NCI-H1417 treated with DMSO at 0.1 percent for 48 hours (cell line): ENCODE results near the gene ABLIM2.

Experiments
- DNase-seq: peaks from one replicate; lab custom pipeline; 2025; lab: John Stamatoyannopoulos, UW

The ABLIM2 gene

DNA sequence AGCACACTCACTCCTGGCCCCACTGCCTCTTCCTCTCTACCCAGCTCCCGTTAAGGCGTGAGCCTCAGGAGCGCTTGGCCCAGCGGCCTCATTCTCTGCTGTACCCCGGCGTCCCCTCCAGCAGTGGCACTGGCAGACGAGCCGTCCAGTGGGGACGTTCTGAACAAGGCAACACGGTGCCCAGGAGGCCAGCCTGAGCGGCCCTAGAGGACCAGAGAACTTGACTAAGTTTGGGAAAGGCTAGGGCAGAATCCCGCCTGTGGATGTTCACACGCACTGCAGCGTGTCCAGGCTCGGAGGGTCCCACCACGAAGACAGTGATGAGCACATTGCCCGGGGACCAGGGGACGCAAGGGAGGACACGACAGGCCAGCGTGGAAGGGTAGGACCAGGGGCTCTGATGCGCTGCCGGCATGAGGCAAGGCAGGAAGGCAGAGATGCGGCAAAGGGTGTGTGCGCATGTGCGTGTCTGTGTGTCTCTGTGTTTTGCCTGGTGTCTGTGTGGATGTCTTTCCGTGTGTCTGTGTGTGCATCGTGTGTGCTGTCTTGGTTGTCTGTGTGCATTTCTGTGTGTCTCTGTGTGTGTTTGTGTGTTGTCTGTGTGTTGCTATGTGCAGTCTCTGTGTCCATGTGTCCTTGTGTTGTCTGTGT is 89.4 kb downstream of the ABLIM2 start:
- no peak for DNase-seq

DNA sequence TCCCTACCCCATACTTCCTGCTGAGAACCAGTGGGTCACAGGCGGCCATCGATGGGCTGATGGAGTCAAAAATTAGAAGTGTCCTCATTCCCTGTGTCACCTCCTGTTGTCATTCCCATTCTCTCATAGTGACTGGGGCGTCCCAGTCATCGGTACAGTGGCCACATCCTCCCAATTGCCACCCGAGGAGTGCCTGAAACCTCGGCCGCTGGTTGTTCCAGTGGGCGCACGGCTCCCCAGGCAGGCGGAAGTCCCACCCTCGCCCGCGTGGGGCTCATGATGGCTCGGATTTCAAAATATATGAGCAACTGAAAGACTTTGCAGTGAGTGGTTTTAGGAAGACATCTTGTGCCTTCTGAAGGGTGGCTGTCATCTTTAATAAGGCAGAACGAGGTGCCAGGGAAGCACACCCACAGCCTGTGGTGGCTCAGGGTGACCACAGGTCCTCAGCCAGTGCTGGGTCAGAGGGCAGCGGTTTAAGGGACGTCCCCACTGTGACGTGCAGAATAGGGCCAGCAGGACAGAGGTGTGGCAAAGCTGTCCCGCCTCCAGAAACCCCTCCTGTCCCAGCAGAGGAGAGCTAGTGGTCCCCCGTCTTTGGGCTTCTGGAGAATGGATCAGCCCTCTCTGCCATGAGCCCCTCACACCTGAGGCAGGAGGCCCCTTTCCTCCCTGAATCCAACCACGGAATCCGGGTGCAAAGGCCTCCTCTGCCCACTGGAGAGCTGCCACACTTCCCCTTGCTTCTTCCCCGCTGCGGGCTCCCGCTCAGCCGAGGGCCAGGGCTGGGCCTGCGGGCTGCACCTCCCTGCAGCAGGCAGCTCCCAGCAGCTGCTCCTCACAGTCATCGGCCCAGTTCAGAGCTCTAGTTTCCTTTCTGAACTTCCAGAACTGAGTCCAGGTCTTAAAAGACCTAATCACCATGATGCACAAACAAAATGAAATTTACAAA is 90.4 kb downstream of the ABLIM2 start:
- DNase-seq: no peak

DNA sequence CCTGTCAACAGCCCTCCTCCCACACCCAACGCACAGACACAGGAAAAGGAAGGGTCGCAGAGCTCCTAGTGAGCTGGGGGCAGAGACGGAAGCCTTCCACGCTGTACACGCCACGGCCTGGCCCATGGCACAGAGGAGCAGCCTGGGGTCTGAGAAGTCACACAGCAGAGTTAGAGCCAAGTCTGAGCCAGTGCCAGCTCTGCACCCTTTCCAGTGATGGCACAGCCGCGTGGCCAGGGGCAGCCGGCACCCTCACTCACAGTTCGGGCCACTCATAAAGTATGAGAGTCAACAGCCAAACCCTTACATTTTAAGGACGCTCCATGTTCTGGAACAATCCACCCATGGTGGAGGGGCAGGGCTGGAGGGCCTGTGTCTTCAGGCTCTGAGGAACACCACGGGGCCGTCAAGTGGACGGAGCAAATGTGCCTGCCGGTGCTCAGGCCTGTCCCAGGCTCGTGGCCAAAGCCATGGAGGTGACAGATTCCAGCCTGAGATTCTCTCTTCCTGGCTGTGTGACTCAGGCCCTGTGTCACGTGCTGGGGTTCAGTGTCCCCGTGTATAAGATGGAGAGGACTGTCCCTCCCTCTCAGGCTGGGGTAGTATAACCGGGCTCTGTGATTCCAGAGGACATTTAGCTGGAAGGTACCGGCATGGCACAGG is 91.2 kb downstream of the ABLIM2 start:
- no peak for DNase-seq

GRCh38 chr4:8066336-8066931 is 92.2 kb downstream of the ABLIM2 start:
- no peak for DNase-seq

GRCh38 chr4:8063974-8064563 is 94.5 kb downstream of the ABLIM2 start:
- no peak for DNase-seq

DNA sequence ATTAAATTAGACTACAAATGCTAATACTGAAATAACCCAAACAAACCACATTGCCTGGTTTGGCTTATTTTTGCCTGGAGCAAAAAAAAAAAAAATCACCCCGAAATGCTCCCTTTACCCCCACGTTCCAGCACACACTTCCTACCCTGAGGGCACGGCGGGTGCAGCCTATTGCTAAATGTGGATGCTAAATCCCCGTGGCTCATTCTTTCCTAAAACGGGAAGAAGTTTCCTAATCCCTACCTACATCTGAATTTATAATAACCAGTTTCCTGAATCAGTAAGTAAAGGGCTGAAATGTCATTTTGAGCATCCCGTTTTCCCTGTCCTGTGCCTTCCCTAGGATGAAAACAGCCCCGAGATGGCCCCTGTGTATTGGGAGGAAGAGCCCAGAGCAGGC is 97.0 kb downstream of the ABLIM2 start:
- no peak for DNase-seq

DNA sequence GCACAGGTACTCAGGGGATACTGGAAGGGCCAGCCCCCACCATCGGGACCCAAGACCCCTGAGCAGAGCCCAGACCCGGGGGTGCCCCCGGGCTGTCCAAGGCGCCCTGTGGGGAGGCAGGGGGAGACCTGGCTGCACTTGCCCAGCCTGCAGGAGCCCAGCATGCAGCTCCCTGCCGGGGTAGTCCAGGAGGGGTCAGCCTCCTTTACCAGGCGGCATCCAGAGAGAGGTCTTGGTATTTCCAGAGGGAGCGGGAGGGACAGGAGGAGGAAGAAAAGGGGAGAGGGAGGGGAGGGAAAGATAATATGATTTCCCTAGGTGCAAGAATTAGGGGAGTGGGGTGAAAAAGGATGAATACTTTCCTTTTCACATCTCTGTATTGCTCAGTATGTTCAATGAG is 97.5 kb downstream of the ABLIM2 start:
- no peak for DNase-seq

- no peak for DNase-seq
Observed at GRCh38 chr4:8060632-8061031, 98.0 kb downstream of the ABLIM2 start.

- no peak for DNase-seq
Observed at GRCh38 chr4:8058031-8058479, 100.6 kb downstream of the ABLIM2 start.

- no peak for DNase-seq
Observed at GRCh38 chr4:8055206-8055605, 103.4 kb downstream of the ABLIM2 start.

DNA sequence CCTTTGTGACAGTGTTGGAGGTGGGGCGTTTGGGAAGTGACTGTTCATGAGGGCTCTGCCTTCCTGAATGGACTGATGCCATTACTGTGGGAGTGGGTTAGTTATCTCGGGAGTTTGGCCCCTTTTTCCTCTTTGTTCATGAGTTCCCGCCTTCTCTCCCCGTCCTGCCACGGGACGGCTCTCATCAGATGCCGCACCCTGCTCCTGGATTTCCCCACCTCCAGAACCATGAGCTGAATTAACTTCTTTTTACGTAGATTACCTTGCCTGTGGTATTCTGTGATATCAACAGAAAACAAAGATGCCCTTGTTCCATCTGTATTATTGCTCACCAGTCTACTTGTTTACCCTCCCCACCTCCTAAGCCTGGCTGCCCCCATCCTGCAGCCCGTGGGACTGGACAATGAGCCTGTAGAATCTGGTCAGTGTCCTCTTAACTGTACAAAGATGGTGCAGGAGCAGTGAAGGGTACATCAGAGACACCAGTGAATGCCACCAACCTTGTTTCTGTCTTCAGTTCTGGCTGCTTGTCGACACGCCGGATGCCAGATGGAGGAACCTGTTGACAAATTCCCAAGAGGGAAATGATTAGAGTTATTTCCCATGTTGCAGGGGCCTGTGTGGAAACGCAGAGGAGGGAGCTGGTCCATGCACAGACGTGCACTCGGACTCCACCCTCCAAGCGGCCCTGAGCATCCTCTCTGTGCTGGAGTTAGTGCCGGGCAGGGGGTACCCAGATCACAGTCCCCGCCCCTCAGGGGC is 104.7 kb downstream of the ABLIM2 start:
- no peak for DNase-seq

DNA sequence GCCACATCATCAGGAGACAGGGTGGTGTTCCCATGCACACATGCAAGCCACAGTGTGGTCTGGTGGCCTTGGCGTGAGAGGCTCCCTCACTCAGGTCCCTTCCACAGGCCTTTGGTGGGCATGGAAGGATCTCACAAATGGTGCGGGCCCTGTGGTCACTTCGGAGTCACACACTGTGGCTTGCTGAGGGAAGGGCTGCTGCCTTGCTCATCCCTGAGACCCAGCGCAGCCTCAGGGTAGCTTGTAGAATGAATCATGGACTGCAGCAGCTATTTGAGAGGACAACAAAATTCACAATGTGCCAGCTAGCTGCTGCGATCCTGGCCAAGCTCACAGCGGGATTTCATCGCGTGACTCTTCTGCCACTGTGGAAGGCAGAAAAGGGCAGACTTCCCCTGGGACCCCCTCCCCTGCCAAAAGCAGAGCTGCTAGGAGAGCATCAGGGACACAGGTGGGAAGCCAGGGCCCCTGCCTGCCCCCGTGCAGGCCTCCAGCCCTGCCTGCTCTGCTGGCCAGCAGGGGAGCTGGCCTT is 106.4 kb downstream of the ABLIM2 start:
- DNase-seq: no peak

DNA sequence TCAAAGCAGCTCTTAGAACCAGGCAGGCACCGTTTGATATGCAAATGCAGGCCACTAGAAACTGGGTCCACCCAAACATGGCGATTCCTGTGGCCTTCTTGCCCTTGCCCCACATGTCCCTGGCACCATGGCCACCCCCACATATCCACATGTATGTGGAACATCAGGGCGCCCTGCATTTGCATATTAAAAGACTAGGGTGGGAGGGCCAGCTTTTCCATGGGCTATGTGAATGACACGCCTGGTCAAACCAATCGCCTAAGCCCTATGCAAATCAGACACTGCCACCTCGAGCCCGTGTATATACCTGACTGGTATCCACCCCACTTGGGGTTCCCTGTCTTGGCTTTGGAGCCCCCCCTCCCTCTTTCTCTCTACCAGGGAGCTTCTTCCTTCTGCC is 107.0 kb downstream of the ABLIM2 start:
- DNase-seq: no peak

DNA sequence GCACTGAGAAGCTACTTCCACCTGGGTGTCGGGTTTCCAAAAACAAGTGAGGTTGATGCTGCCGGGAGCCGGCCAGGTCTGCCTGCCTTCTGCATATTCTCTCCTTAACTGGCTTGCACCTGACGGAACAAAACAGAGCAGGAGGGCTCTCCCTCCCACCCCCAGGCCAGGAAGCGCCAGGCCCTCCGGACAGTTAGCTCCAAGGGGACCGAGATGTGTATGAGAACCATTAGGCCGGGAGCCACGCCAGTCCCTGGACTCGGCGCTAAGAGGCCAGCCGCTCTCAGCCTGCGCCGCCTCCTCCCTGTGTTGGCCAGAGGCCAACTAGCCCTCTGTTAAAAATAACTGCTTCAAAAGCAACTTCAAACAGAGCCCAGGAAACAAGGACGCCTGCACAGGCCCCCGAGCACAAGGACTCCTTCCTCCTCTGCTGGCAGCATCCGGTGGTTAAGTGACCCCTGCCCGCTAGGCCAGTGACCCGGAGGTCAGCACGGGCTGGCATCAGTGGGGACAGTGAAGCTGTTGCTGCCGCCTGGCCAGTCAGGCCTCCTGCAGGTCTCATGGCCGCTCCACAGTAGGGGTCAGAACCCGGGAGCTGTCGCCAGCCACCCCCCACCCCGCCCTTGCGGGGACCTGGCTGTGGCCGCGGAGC is 107.9 kb downstream of the ABLIM2 start:
- peak; percentile 85 for DNase-seq

- DNase-seq: no peak
Observed at GRCh38 chr4:8050180-8050554, 108.4 kb downstream of the ABLIM2 start.

DNA sequence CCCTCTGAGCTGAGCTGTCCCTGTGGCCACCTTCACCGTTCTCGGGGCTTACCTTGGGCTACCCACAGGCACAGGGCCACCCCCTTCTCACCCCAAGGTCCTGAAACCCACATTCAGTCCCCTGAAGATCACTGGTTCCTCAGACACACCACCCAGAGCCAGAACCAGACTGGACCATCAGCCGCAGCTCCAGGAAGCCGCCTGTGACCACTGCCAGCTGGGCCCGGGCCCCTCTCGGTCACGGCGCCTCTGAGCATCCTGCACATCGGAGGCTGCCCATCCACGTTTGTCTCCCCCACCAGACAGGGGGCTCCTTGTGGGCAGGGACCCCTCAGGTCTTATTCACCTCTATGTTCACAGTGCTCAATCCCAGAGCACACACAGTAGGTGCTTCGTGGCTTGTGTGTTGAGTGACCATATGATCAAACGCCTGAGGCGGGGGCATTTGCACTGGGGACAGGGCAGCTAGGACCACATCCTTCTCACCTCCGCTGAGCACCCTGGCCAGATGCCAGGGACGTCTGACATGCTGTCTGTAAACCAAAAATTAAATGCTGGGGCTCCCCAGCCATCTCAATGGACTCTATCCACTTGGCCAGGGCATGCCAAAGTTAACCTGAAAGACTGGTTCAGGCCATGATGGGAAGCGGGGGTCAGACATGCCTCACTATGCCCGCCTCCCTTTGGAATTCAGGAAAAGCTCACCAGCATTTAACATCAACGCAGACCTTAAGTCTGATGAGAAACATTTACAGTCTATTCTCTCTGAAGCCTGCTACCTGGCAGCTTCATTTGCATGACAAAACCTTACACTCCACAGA is 109.5 kb downstream of the ABLIM2 start:
- DNase-seq: no peak

- DNase-seq: no peak
Observed at GRCh38 chr4:8047837-8048678, 110.6 kb downstream of the ABLIM2 start.

DNA sequence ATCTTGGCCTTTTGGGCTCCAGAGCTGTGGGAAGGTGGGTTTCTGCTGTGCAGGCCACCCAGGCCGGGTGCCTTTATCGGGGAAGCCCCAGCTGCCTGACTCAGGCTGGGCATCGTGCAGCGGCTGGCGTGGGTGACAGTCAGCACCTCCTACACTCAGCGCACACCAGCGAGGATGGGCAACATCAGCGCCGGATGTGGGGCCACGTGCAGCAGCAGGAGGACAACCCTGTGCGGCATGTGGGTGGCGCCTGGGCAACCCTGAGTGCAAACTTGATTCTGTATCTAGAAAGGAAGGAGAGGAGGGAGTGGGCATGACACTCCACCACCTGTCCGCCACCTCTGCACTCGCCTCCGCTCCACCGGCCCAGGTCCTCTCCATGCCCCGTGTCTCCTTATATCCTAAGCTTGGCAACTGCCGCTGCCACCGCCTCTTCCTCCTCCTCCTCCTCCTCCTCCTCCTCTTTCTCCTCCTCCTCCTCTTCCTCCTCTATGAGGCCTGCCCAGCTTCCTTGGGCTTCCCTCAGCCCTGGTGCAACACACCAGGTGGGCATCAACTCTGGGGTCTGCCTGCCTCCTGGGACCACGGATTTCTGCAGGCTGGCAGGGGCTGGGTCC is 111.6 kb downstream of the ABLIM2 start:
- DNase-seq: no peak
